Stimulated activated CD8-positive, alpha-beta memory T cell treated with anti-CD3 and anti-CD28 coated beads, Interleukin-4, amount 100 ng/mL, for 1 hour (primary cell): Measurements from ENCODE around the gene RAB42.
A peak's percentile ranks its signal among the peaks of the same experiment; 100 is the strongest.
"Not testable (repeated sequence)": the region's sequence is repeated elsewhere in the genome, so short reads cannot be mapped to it uniquely, and the experiment has no call there.

Experiments
- DNase-seq, 2 donors: peaks; one replicate each; pipeline ENCODE4 v3.0.0-alpha.2; 2020; ENCODE audit warnings: low read depth in 2 of 2, low spot score in 1 of 2

RAB42 gene

GRCh38 chr1:28591708-28592320 is at the start of gene RAB42:
Gene RAB42, plus strand, starts transcription at chr1:28592265. Its CDS starts 247 bp downstream, at chr1:28592512.
- no peak for DNase-seq

GRCh38 chr1:28545246-28545628 is 46.8 kb upstream of the RAB42 start:
- no peak for DNase-seq

- DNase-seq: no peak
These were observed 43.7 kb upstream of the RAB42 start for GRCh38 chr1:28548318-28548717.

- DNase-seq: no peak
These were observed 40.7 kb upstream of the RAB42 start for GRCh38 chr1:28551381-28551780.

GRCh38 chr1:28552758-28553663 is 39.1 kb upstream of the RAB42 start, which contains the start of gene TRNAU1AP:
Gene TRNAU1AP, plus strand, starts transcription at chr1:28553085. Its CDS starts 26 bp downstream, at chr1:28553111.
- DNase-seq: peak; percentile 94 to 95

GRCh38 chr1:28560886-28561285 is 31.2 kb upstream of the RAB42 start:
- no peak for DNase-seq

- DNase-seq: no peak
These were observed 27.8 kb upstream of the RAB42 start for GRCh38 chr1:28564310-28564709.

- DNase-seq: no peak
These were observed 27.0 kb upstream of the RAB42 start for GRCh38 chr1:28565040-28565439.

- DNase-seq: no peak
These were observed 26.3 kb upstream of the RAB42 start for GRCh38 chr1:28565726-28566125.

- no peak for DNase-seq
These were observed 25.1 kb upstream of the RAB42 start for GRCh38 chr1:28566931-28567330.

- no peak for DNase-seq
These were observed 20.2 kb upstream of the RAB42 start for GRCh38 chr1:28571911-28572310.

- not testable (repeated sequence) for DNase-seq
These were observed 19.2 kb upstream of the RAB42 start for GRCh38 chr1:28572891-28573290.

- no peak for DNase-seq
These were observed 18.5 kb upstream of the RAB42 start for GRCh38 chr1:28573564-28573963.

GRCh38 chr1:28577052-28577678 is 14.9 kb upstream of the RAB42 start:
- DNase-seq: no peak

GRCh38 chr1:28577738-28578536 is 14.1 kb upstream of the RAB42 start:
- no peak for DNase-seq

GRCh38 chr1:28578696-28579218 is 13.3 kb upstream of the RAB42 start:
- no peak for DNase-seq

- no peak for DNase-seq
These were observed 12.7 kb upstream of the RAB42 start for GRCh38 chr1:28579401-28579800.

- peak; percentile 21 to 38 for DNase-seq
These were observed 11.1 kb upstream of the RAB42 start for GRCh38 chr1:28580722-28581530.

GRCh38 chr1:28581531-28582247 is 10.4 kb upstream of the RAB42 start:
- peak; percentile 85 for DNase-seq
